ENCODE results near the gene FXYD5. TPM values are rescaled to one million over a fixed set of nuclear protein-coding genes. Genes with fewer than 3 reads are reported as not detected.
A peak's percentile ranks its signal among the peaks of the same experiment; 100 is the strongest.

FXYD5 gene
- total and polyA plus RNA-seq, 2 donors (not counting 1 experiment from before 2014, with no cell fraction given), result 310 to 390 TPM

GRCh38 chr19:35214766-35215422 is 60.4 kb downstream of the FXYD5 start:
- H3K9me3 Mint-ChIP-seq (ENCODE audit: insufficient read depth), result peaks cover 2% of the 10 kb centered on the region
- no peaks in the 10 kb centered on the region for H3K27me3 Mint-ChIP-seq
- H3K27ac ChIP-seq (ENCODE audit: low read length in 2 of 2), result peak overlapping the region; percentile 93 to 99
- H3K27me3 ChIP-seq (replicated peaks in 1 of 4; ENCODE audit: control extremely low read depth in 1 of 4, control insufficient read depth in 3 of 4, insufficient read depth in 4 of 4, low read length in 3 of 4), result no peaks in the 10 kb centered on the region
- H3K4me2 ChIP-seq (replicated peaks; ENCODE audit: low read depth, low read length, poor library complexity, severe bottlenecking), result peak overlapping the region; percentile 58
- WGBS (ENCODE audit: insufficient coverage), result 100% methylated on average over 1 of the region's 7 CpGs
- no peaks in the 10 kb centered on the region for H3K79me2 ChIP-seq (ENCODE audit: control insufficient read depth, insufficient read depth, low read length)
- no peak for ATAC-seq (ENCODE audit: low read depth)
- peak overlapping the region; percentile 98 for H3K27ac Mint-ChIP-seq
- H3K4me1 Mint-ChIP-seq, result peaks cover 63% of the 10 kb centered on the region
- peaks cover 0 to 4% (median 0%) of the 10 kb centered on the region in 3 donors for H3K9me3 ChIP-seq (ENCODE audit: control extremely low read depth in 1 of 3, control insufficient read depth in 2 of 3, insufficient read depth in 1 of 3, low read length in 2 of 3)
- peaks cover 69 to 72% of the 10 kb centered on the region in 2 donors for H3K4me1 ChIP-seq (ENCODE audit: control insufficient read depth in 2 of 2, insufficient read depth in 2 of 2, low read length in 2 of 2)
- no peak overlapping the region for H3K4me3 ChIP-seq (ENCODE audit: control extremely low read depth in 1 of 5, extremely low read depth in 1 of 5, insufficient read depth in 1 of 5, low read depth in 2 of 5, low read length in 4 of 5)
- intact Hi-C loops (cut with micrococcal nuclease), result loop anchor here (1.0 to 5.0 kb wide), 7 partner anchors 9 to 132 kb away; partner anchors contain the start of genes FFAR1, FXYD5 and USF2
- no peaks in the 10 kb centered on the region for H4K20me1 ChIP-seq (ENCODE audit: control insufficient read depth, insufficient read depth, low read length, poor library complexity, severe bottlenecking)
- H3K4me3 Mint-ChIP-seq, result peak overlapping the region; percentile 34
- H3K9ac ChIP-seq (ENCODE audit: low read length), result no peak overlapping the region
- no peaks in the 10 kb centered on the region for H3K36me3 ChIP-seq (replicated peaks in 1 of 2; ENCODE audit: control extremely low read depth in 1 of 2, control insufficient read depth in 1 of 2, extremely low read depth in 1 of 2, insufficient read depth in 2 of 2, low read length in 1 of 2)
- ChIA-PET POLR2A (interaction anchor here (0.5 to 2.8 kb wide), 7 partner anchors 9 to 428 kb away, joined by 4 to 11 read pairs (median 6); partner anchors contain the start of gene FXYD7), CTCF (interaction anchor here (0.6 to 4.4 kb wide), 9 partner anchors 14 to 148 kb away, joined by 3 to 64 read pairs (median 6); partner anchors contain the start of genes FXYD5, FXYD7 and LGI4)
- TF ChIP-seq, protein P1, sequence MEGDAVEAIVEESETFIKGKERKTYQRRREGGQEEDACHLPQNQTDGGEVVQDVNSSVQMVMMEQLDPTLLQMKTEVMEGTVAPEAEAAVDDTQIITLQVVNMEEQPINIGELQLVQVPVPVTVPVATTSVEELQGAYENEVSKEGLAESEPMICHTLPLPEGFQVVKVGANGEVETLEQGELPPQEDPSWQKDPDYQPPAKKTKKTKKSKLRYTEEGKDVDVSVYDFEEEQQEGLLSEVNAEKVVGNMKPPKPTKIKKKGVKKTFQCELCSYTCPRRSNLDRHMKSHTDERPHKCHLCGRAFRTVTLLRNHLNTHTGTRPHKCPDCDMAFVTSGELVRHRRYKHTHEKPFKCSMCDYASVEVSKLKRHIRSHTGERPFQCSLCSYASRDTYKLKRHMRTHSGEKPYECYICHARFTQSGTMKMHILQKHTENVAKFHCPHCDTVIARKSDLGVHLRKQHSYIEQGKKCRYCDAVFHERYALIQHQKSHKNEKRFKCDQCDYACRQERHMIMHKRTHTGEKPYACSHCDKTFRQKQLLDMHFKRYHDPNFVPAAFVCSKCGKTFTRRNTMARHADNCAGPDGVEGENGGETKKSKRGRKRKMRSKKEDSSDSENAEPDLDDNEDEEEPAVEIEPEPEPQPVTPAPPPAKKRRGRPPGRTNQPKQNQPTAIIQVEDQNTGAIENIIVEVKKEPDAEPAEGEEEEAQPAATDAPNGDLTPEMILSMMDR (IDR thresholded peaks at IDR 0.05), result no peak
- no peak for TF ChIP-seq EZH2 (IDR thresholded peaks at IDR 0.05; ENCODE audit: borderline replicate concordance, insufficient read depth, low read depth, low read length, poor library complexity, severe bottlenecking)
- DNase-seq, result no peak
- no peak overlapping the region for H2AFZ ChIP-seq (ENCODE audit: insufficient read depth, low read depth, low read length, poor library complexity, severe bottlenecking)

Measured in B cell (primary cell).